GM23248 (cell line): Measurements from ENCODE around the gene RIMS1. TPM values are rescaled to one million over a fixed set of nuclear protein-coding genes. Genes with fewer than 3 reads are reported as not detected.

Experiments used
- DNase-seq: peaks from one replicate; pipeline ENCODE4 v3.0.0-alpha.2; 2015
- H2AFZ ChIP-seq: fragments of 200-600 bp; sonication (generic); 2 replicates; pipeline ENCODE4 v1.6.1; 2016; ENCODE audit warnings: antibody characterized with exemption
- H3F3A ChIP-seq: fragments of 200-600 bp; sonication (generic); 2 replicates; pipeline ENCODE4 v1.6.1; 2016; ENCODE audit warnings: mild to moderate bottlenecking, antibody characterized with exemption, mixed run types; ENCODE audit not compliant: insufficient read depth
- H3K27ac ChIP-seq: fragments of 200-600 bp; sonication (generic); 2 replicates; pipeline ENCODE4 v1.5.1; 2016; ENCODE audit warnings: mild to moderate bottlenecking
- H3K27me3 ChIP-seq: fragments of 200-600 bp; sonication (generic); replicated peaks from 2 replicates; pipeline ENCODE4 v1.6.1; 2016; ENCODE audit warnings: mild to moderate bottlenecking; ENCODE audit not compliant: insufficient read depth
- H3K36me3 ChIP-seq: fragments of 200-600 bp; sonication (generic); 2 replicates; pipeline ENCODE4 v1.6.1; 2016; ENCODE audit warnings: low read depth, mild to moderate bottlenecking
- H3K4me1 ChIP-seq: fragments of 200-600 bp; sonication (generic); 2 replicates; pipeline ENCODE4 v1.6.1; 2016; ENCODE audit warnings: mild to moderate bottlenecking; ENCODE audit not compliant: insufficient read depth
- H3K4me2 ChIP-seq: fragments of 200-600 bp; sonication (generic); one replicate; pipeline ENCODE4 v1.6.1; 2016; ENCODE audit warnings: mild to moderate bottlenecking; ENCODE audit not compliant: unreplicated experiment
- H3K4me3 ChIP-seq: fragments of 200-600 bp; sonication (generic); 2 replicates; pipeline ENCODE4 v1.5.1; 2016; ENCODE audit warnings: mild to moderate bottlenecking
- H3K79me2 ChIP-seq: fragments of 200-600 bp; sonication (generic); 2 replicates; pipeline ENCODE4 v1.6.1; 2016; ENCODE audit warnings: mild to moderate bottlenecking; ENCODE audit not compliant: insufficient read depth
- H3K9ac ChIP-seq: fragments of 200-600 bp; sonication (generic); 2 replicates; pipeline ENCODE4 v1.6.1; 2016; ENCODE audit warnings: mild to moderate bottlenecking
- H3K9me2 ChIP-seq: fragments of 200-600 bp; sonication (generic); 2 replicates; pipeline ENCODE4 v1.6.1; 2016; ENCODE audit warnings: mixed run types, mild to moderate bottlenecking, moderate library complexity; ENCODE audit not compliant: insufficient read depth
- H3K9me3 ChIP-seq: fragments of 200-600 bp; sonication (generic); one replicate; pipeline ENCODE4 v1.6.1; 2017; ENCODE audit warnings: low read depth
- H4K20me1 ChIP-seq: fragments of 200-600 bp; sonication (generic); 2 replicates; pipeline ENCODE4 v1.6.0; 2016; ENCODE audit not compliant: insufficient read depth
- EZH2 ChIP-seq: fragments of 200-600 bp; sonication (generic); IDR thresholded peaks from 2 replicates; pipeline ENCODE4 v1.6.1; 2018; ENCODE audit warnings: antibody characterized with exemption, mild to moderate bottlenecking; ENCODE audit not compliant: insufficient read depth, poor library complexity, severe bottlenecking
- EZH2phosphoT487 ChIP-seq: fragments of 200-600 bp; sonication (generic); IDR thresholded peaks from 2 replicates; pipeline ENCODE4 v1.6.1; 2018; ENCODE audit warnings: antibody characterized with exemption, moderate library complexity, mild to moderate bottlenecking, low read depth; ENCODE audit not compliant: insufficient read depth
- WGBS, 2 experiments: methylation state at CpG; one replicate each; pipeline ENCODE4 v1.1.6; 2015 to 2017; ENCODE audit warnings: low lambda C conversion rate in 2 of 2, low coverage in 1 of 2; ENCODE audit errors: missing lambda C conversion rate in 2 of 2; 5-methylcytosine and 5-hydroxymethylcytosine counted together
- in situ Hi-C: fragments of 300-500 bp; cut with MboI; formaldehyde crosslinking; loops from 2 replicates; pipeline ENCODE4 v1.15.0; 2020
- polyA plus RNA-seq: library from polyadenylated mRNA; unstranded; fragments of >200 nt; fragmentation: Nextera tagmentation; extraction: Ambion mirVana; gene quantifications from 2 replicates; pipeline ENCODE4 v1.2.1, GENCODE V29; 2016
- total RNA-seq: library from RNA; depleted of rRNA; stranded (reverse); fragments of >200 nt; shearing (Covaris generic); gene quantifications from 2 replicates; pipeline ENCODE4 v1.2.3, GENCODE V29; 2014

Gene RIMS1
- total and polyA plus RNA-seq, 2 experiments from 2014 or later: 1.8 to 10.6 TPM

- peak; percentile 46 for DNase-seq
- TF ChIP-seq EZH2phosphoT487 (no peak), EZH2 (no peak)
- Histone ChIP-seq H3K4me2 (no peak overlapping the region), H3K9me3 (no peaks in the 10 kb centered on the region), H3F3A (no peaks in the 10 kb centered on the region), H3K4me3 (no peak overlapping the region), H3K79me2 (no peaks in the 10 kb centered on the region), H3K27ac (no peak overlapping the region), H3K36me3 (no peaks in the 10 kb centered on the region), H3K27me3 (0 out of 2 replicates have a peak, but pooled peaks cover 3% of the 10 kb centered on the region), H3K4me1 (no peaks in the 10 kb centered on the region), H3K9ac (no peak overlapping the region), H4K20me1 (no peaks in the 10 kb centered on the region), H2AFZ (no peak overlapping the region), H3K9me2 (no peaks in the 10 kb centered on the region)
- WGBS, 2 experiments: 0% methylated on average over 1 of the region's 1 CpG
- in situ Hi-C loops: loop anchor here (10.0 to 25.0 kb wide), 2 partner anchors 550 to 698 kb away; no protein-coding TSS in a partner anchor
These were observed 198.7 kb downstream of the RIMS1 start for GRCh38 chr6:72084992-72085569.

DNA sequence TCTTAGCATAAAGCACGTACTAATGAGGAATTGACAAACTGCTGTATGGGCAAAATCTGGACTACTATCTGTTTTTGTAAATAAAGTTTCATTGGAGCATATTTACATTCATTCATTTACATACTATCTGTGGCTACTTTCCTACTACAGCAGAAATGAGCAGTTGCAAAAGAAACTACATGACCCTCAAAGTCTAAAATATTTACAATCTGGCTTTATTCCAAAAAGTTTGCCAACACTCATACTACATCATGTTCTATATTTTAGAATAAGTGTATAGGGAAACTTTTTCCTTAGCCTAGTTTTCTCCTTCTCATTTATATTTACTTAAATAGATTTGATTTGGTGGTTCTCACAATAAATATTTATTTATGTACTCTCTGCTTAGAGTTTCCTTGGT is 208.2 kb downstream of the RIMS1 start:
- Histone ChIP-seq H3K27ac (no peak overlapping the region), H3K9me3 (no peaks in the 10 kb centered on the region), H3K9me2 (no peaks in the 10 kb centered on the region), H3K4me1 (no peaks in the 10 kb centered on the region), H4K20me1 (no peaks in the 10 kb centered on the region), H3K4me3 (no peak overlapping the region), H3K27me3 (no peaks in the 10 kb centered on the region; the same call in 1 of the 2 replicates), H3K36me3 (no peaks in the 10 kb centered on the region), H3K4me2 (no peak overlapping the region), H3F3A (no peaks in the 10 kb centered on the region), H2AFZ (no peak overlapping the region), H3K9ac (no peak overlapping the region), H3K79me2 (no peaks in the 10 kb centered on the region)
- TF ChIP-seq EZH2: no peak
- TF ChIP-seq EZH2phosphoT487: no peak
- in situ Hi-C loops: loop anchor here (25.0 kb wide), 1 partner anchor 707 kb away; no protein-coding TSS in a partner anchor
- no peak for DNase-seq
- WGBS, 2 experiments: 9 to 18% methylated on average over 1 of the region's 1 CpG

DNA sequence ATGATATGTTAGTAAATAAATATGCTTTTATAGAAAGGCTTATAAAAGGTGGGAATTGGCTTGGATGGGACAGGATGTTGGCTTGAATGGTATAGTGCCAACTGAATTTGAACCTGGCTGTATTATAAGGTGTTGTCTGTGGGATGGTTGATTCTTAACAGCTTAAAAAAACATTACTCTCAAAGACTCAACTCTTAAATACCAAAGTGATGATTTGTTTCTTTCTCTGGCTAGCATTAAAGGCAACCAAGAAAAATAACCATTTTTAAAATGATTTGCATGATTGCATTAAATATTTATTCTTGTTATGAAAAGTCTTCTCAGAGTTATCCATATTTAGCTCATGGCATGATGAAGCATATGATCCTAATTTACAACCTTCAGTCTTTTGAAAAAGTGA is 216.2 kb downstream of the RIMS1 start:
- Histone ChIP-seq H2AFZ (no peak overlapping the region), H3K36me3 (no peaks in the 10 kb centered on the region), H4K20me1 (no peaks in the 10 kb centered on the region), H3K79me2 (no peaks in the 10 kb centered on the region), H3K27me3 (no peaks in the 10 kb centered on the region; the same call in 1 of the 2 replicates), H3F3A (no peaks in the 10 kb centered on the region), H3K9me2 (no peaks in the 10 kb centered on the region), H3K4me3 (no peak overlapping the region), H3K9me3 (no peaks in the 10 kb centered on the region), H3K4me2 (no peak overlapping the region), H3K4me1 (no peaks in the 10 kb centered on the region), H3K27ac (no peak overlapping the region), H3K9ac (no peak overlapping the region)
- no peak for TF ChIP-seq EZH2phosphoT487
- no peak for TF ChIP-seq EZH2
- in situ Hi-C loops: no loop called here
- peak; percentile 18 for DNase-seq

GRCh38 chr6:72111611-72112010 is 225.3 kb downstream of the RIMS1 start:
- Histone ChIP-seq H3K9me3 (no peaks in the 10 kb centered on the region), H3K27me3 (no peaks in the 10 kb centered on the region), H3K9me2 (no peaks in the 10 kb centered on the region), H3K4me3 (no peak overlapping the region), H3F3A (no peaks in the 10 kb centered on the region), H3K79me2 (no peaks in the 10 kb centered on the region), H3K4me2 (no peak overlapping the region), H3K27ac (no peak overlapping the region), H3K9ac (no peak overlapping the region), H4K20me1 (no peaks in the 10 kb centered on the region), H3K36me3 (no peaks in the 10 kb centered on the region), H3K4me1 (no peaks in the 10 kb centered on the region), H2AFZ (no peak overlapping the region)
- TF ChIP-seq EZH2phosphoT487: no peak
- no peak for TF ChIP-seq EZH2
- DNase-seq: no peak
- in situ Hi-C loops: no loop called here
- WGBS, 2 experiments: 9% methylated on average over 2 of the region's 2 CpGs

GRCh38 chr6:72130327-72130726 is 244.0 kb downstream of the RIMS1 start:
- no peak overlapping the region for H3K4me3 ChIP-seq
- peaks cover 15% of the 10 kb centered on the region; the same call in 1 of the 2 replicates for H3K27me3 ChIP-seq
- H3K9me3 ChIP-seq: no peaks in the 10 kb centered on the region
- H3K4me1 ChIP-seq: no peaks in the 10 kb centered on the region
- TF ChIP-seq EZH2phosphoT487 (no peak), EZH2 (no peak)
- H3K9ac ChIP-seq: no peak overlapping the region
- no peak overlapping the region for H2AFZ ChIP-seq
- DNase-seq: no peak
- no peaks in the 10 kb centered on the region for H3F3A ChIP-seq
- H3K27ac ChIP-seq: no peak overlapping the region
- H3K4me2 ChIP-seq: no peak overlapping the region
- no peaks in the 10 kb centered on the region for H3K36me3 ChIP-seq
- 47 to 48% methylated on average over 2 of the region's 2 CpGs for WGBS, 2 experiments
- H4K20me1 ChIP-seq: no peaks in the 10 kb centered on the region
- no peaks in the 10 kb centered on the region for H3K79me2 ChIP-seq
- no peaks in the 10 kb centered on the region for H3K9me2 ChIP-seq
- in situ Hi-C loops: no loop called here
